ENCODE results near the gene AGFG1. TPM values are rescaled to one million over a fixed set of nuclear protein-coding genes. Genes with fewer than 3 reads are reported as not detected.

Gene AGFG1
- total RNA-seq, 1 donor from 2014 or later, result 139 TPM

Other genes with a start within 250 kb of the AGFG1 start
- 74.4 and 77.3 TPM in 2 replicates for gene MFF, start 146.9 kb upstream of the AGFG1 start, total RNA-seq
- not detected in 2 replicates for gene TM4SF20, start 92.8 kb upstream of the AGFG1 start, total RNA-seq
- not detected in 2 replicates for gene SCYGR1, start 84.2 kb upstream of the AGFG1 start, total RNA-seq
- not detected in 2 replicates for gene SCYGR2, start 126.7 kb downstream of the AGFG1 start, total RNA-seq
- not detected in 2 replicates for gene SCYGR3, start 142.7 kb downstream of the AGFG1 start, total RNA-seq
- not detected in 2 replicates for gene SCYGR4, start 145.3 kb downstream of the AGFG1 start, total RNA-seq
- gene SCYGR5, start 194.6 kb downstream of the AGFG1 start, total RNA-seq, result not detected in 2 replicates
- gene SLC19A3, start 245.9 kb downstream of the AGFG1 start, total RNA-seq, result not detected in 2 replicates